Umbilical cord (tissue), 2 donors: ENCODE results near the gene KIAA0513. TPM values are rescaled to one million over a fixed set of nuclear protein-coding genes. Genes with fewer than 3 reads are reported as not detected.
"Not testable (repeated sequence)": the region's sequence is repeated elsewhere in the genome, so short reads cannot be mapped to it uniquely, and the experiment has no call there.

ENCODE experiments used
- DNase-seq: peaks from one replicate; pipeline ENCODE4 v3.0.0-alpha.2; 2015; ENCODE audit warnings: low spot score
- total RNA-seq: library from RNA; depleted of rRNA; stranded (reverse); fragments of >200 nt; gene quantifications from one replicate; pipeline ENCODE4 v1.2.3, GENCODE V29; 2014; ENCODE audit warnings: low replicate concordance; ENCODE audit not compliant: insufficient read depth

Gene KIAA0513
- total RNA-seq, 1 donor from 2014 or later = 8.2 TPM

GRCh38 chr16:85028685-85029407, 1.3 kb downstream of the KIAA0513 start:
- DNase-seq = no peak

- DNase-seq = peak; percentile 82
These were observed 1.8 kb downstream of the KIAA0513 start for GRCh38 chr16:85029408-85029784.

GRCh38 chr16:85029981-85030401, 2.4 kb downstream of the KIAA0513 start:
- DNase-seq = no peak

- no peak for DNase-seq
These were observed 3.9 kb downstream of the KIAA0513 start for GRCh38 chr16:85031451-85031850.

GRCh38 chr16:85032187-85032586, 4.6 kb downstream of the KIAA0513 start:
- DNase-seq = not testable (repeated sequence)

- DNase-seq = no peak
These were observed 5.6 kb downstream of the KIAA0513 start for GRCh38 chr16:85033171-85033570.

GRCh38 chr16:85034591-85035433, 7.2 kb downstream of the KIAA0513 start:
- no peak for DNase-seq

- no peak for DNase-seq
These were observed 8.8 kb downstream of the KIAA0513 start for GRCh38 chr16:85036236-85037049.

- no peak for DNase-seq
These were observed 9.4 kb downstream of the KIAA0513 start for GRCh38 chr16:85037050-85037410.

- no peak for DNase-seq
These were observed 10.1 kb downstream of the KIAA0513 start for GRCh38 chr16:85037721-85038120.

GRCh38 chr16:85040685-85041084, 13.1 kb downstream of the KIAA0513 start:
- no peak for DNase-seq

GRCh38 chr16:85041219-85042166, 13.9 kb downstream of the KIAA0513 start:
- no peak for DNase-seq

GRCh38 chr16:85042167-85042526, 14.6 kb downstream of the KIAA0513 start:
- DNase-seq = no peak

- no peak for DNase-seq
These were observed 15.0 kb downstream of the KIAA0513 start for GRCh38 chr16:85042606-85043005.

GRCh38 chr16:85045077-85045476, 17.5 kb downstream of the KIAA0513 start:
- no peak for DNase-seq

GRCh38 chr16:85045641-85046471, 18.3 kb downstream of the KIAA0513 start:
- no peak for DNase-seq

- DNase-seq = no peak
These were observed 18.9 kb downstream of the KIAA0513 start for GRCh38 chr16:85046472-85046916.

- DNase-seq = peak; percentile 55
These were observed 19.6 kb downstream of the KIAA0513 start for GRCh38 chr16:85046931-85047866.
